Stimulated activated CD4-positive, alpha-beta T cell treated with anti-CD3 and anti-CD28 coated beads, Interleukin-1b, Interleukin-23, amount 100 ng/mL, for 24 hours (primary cell): ENCODE measurements around the gene TENM3.

Experiments used
- DNase-seq, 4 experiments: peaks; one replicate each; pipeline ENCODE4 v3.0.0-alpha.2; 2020; ENCODE audit warnings: low read depth in 4 of 4, low spot score in 1 of 4

The TENM3 gene

DNA sequence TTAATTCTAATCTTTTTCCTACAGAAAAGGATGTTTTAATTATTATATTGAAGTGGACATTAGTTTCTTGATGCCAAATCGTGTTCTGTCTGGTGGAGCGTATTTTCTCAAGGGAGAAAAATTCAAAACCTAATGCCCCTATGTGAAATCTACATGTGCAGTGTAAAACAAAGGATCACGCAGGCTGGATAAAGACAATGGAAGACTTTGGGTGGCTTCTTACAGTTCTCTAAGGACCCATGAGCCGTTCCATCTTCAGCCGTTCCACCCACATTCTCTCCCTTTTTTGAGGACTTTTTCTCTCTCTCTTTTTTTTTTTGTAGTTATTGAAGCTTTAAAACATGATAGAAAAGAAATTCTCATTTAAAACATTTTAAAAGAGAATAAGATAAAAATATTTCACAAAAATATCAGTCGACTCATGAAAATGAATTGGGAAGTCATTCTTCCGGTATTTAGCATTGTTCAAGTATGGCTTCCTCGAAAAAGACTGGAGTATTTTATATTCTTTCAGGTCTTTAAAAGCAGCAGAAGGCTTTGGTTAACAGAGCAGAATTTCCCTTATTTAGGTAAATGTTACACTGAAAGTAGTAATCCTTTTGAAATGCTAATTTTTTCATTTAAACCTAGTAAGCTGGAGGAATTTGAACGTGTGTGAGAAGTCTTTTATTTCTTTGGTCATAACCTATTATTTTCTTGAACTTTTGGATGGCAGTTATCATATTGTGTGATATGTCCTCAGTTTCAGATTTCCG lies 11.0 kb downstream of the TENM3 start:
- DNase-seq: no peak

DNA sequence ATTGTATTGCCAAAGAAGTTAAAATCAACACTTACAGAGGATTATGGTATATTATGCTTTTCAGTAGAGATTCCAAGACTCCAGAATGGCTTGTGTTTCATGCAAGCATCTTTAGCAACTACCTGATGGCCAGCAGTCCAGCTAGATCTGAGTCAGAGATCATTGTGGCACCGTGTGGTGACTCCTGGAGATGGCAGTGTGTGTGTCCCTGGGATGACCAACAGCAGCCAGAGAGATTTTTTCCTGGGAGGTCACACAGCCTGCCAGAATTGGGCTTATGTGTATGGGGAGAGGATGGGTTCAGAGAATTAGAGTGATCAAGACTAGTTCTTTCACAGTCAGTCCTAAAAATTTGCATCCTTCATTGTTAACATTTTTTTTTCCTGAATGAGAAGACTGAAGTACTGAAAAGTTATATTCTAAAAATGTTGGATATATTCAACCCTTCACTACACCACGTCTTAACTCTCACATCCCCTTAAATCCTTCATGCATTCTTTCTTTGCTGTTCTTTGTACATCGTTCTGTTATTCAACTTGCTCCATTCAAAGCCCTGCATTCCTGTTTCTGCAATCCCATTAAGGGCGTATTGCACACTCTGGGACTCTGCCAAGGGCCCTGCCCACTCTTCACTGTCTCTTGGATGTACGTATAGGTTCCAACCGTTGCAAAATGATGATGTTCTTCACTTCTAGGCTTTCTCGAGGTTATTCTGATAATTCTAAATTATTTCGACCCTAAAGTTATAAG lies 12.4 kb downstream of the TENM3 start:
- DNase-seq: no peak

GRCh38 chr4:182257016-182257415 lies 13.8 kb downstream of the TENM3 start:
- DNase-seq: no peak

- no peak for DNase-seq
Measured at GRCh38 chr4:182257503-182257902, 14.3 kb downstream of the TENM3 start.

GRCh38 chr4:182258441-182259000 lies 15.3 kb downstream of the TENM3 start:
- no peak for DNase-seq

DNA sequence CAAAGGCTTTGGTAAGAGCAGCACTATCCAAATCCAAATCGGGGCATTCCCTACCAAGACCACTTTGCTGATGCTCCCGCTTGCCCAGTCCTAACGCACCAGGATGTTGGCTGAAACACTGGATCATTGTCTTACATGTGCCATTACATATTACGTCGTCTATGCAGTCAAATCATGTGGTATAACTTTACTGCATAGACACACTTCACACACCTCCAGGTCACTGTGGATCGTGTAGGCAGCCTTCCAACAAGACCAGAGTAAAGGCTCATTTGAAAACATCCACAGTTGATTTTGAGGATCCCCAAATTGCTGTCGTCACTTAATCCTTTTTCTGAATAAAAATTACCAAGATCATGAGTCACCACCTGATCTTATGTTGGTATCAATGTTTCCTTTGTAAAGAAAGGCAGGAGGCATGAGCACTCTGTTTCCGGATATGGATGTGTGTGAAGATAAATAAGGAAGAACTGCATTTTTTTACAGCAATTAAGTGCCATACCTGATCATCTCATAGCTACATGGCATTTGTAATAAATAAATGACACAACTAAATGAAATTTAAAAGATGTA lies 18.5 kb downstream of the TENM3 start:
- no peak for DNase-seq

DNA sequence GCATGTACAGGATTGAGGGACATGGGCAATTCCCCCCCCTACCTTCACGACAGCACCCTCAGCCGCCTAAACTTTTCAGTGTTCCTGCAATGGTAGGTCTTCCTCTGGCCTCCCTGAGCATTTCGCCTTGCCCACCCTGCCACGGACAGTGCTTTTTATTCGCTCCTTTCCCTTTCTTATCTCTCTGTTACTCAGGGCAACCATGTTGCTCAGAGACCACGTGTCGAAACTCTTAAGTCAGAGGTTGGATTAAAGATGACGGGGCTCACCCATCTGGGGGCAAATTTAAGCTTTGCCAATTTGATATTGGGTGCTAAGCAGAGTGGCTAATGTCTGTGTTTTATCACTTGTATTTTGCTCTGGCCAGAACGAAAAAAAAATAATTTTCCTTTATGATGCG lies 20.4 kb downstream of the TENM3 start:
- DNase-seq: no peak

DNA sequence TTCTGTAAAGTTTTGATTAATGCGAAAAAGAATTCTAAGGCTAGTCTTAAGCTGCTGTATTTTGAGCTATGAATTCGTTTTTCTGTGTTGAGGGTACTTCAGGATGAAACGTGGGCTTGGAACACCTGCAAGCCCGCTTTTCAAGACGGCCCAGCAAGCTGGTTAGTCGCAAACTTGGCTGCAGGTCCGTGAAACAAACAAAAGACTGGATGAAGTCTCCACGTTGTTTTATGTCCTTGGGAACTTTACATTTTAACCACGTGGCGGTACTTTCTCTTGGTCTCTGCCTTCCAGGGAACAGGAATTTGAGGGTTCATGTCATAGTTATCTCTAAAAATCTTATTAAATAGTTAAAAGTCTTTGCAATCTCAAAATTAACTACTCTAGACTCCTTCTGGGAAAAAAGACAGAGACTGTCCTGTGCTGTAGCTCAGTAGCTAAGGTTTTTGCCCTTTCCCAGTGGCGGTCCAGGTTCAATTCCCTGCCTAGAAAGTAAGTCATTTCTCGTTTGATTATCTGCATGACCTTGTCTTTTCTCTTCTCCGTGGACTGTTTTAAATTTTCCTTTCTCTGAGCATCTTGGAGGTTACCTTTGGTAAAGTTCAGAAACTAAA lies 21.0 kb downstream of the TENM3 start:
- DNase-seq: no peak

DNA sequence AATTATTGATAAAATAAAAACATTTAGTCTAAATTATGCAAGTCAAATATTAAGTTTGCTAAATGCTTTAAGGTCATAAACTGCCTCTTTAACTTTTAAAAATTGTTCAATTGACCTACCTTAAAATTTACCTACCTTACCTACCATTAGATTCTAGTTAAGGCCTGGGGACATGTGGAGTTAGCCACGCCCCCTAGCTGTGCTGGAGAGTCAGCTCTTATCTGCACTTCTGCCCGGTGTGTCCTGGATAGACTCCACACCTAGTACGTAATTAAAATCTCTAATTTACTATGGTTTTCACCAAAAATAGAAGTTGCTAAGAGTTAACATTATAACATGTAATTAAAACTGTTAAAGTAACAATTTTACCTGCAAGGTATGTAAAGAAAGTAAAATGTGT lies 22.7 kb downstream of the TENM3 start:
- DNase-seq: no peak

DNA sequence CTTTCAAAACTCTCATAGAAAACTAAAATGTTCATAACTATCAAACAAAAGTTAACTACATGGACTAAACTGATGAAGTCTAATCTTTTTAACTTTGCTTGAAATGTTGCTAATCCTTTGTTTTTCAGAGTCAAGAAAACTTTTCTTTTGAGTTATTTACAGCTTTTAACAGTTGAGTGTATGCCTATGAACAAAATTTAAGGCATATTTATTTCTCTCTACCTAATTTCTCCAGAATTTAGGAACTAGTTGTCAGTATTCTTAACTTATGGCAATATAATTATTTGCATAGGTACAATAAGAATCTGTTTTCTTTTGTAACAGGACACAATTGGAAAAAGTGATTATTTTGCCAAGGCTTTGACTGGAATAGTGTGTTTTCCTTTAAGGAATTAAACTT lies 23.8 kb downstream of the TENM3 start:
- DNase-seq: no peak

- DNase-seq: no peak
Measured at GRCh38 chr4:182268966-182269365, 25.8 kb downstream of the TENM3 start.

- no peak for DNase-seq
Measured at GRCh38 chr4:182271731-182272130, 28.5 kb downstream of the TENM3 start.

DNA sequence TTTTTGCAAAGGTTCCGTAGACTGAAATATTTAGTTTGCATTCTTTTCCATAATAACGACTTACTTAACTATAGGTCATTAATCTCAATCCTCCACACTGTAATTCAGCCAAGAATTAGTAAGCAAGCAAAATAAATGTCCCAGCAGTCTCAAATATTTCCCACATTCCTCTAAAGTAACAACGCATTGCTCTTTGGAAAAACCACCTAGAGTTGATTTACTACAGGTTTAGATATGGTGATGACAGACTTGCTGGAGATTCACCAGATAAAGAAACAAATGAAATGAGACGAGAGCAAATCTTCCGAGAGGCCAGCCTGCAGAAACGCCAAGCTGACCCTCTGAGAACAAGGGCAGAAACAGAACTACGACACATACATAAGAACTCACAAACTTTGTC lies 28.9 kb downstream of the TENM3 start:
- DNase-seq: no peak

- DNase-seq: no peak
Measured at GRCh38 chr4:182273191-182273935, 30.2 kb downstream of the TENM3 start.

DNA sequence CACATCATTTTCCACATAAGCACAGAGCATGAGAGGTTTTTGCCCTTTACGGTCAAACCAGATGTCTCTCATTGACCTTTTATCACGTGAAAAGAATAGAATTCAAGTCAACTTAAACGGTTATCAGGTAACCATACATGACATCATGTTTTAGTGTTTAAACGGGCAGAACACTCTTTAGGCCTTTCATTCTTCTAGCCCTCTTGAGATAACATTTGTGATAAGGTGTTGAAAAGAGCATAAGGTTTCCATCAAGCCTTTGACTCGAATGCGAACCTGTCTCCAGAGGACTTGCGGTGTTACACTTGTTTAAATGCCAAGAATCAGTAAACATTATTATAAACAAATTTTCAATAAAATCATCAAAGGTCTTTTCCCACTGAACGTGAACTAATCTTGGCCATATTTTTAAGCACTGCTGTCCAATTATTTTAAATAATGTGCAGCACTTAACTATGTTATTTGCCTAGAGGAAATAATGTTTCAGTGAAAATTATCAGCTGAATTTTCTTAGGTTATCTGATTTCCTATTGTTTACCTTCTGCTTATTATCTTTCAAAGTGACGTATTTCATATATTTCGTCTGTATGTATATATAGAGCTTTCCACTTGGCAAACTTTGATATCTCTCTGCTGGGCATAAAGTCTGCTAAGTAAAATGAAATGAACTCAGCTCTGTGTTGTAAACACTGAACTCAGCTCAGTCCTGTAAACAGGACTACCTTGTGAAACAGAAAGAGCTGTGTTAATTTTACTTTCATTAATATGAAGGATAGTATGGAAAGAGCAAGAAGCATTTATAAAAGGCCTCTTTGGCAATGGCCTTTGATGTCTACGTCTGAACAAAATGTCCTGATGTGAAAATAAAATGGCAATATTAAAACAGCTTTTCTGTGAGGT lies 33.3 kb downstream of the TENM3 start:
- no peak for DNase-seq

DNA sequence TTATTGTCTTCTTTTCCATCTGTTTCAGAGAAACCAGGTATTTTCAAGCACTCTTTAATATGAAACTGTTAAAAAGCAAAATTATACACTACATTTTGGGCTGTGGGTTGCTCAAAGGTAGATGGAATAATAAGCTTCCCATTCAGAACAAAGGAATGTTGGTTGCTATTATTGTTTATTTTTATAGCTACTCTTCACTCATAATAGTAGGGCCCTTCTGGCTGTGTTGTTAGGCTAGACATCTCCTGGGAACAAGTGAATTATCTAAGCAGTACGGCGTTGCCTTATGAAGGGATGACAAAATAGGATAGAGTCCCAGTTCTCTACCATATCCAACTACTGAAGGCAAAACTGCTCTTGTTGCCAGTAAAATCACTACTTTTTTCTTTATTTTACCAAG lies 34.2 kb downstream of the TENM3 start:
- DNase-seq: no peak

DNA sequence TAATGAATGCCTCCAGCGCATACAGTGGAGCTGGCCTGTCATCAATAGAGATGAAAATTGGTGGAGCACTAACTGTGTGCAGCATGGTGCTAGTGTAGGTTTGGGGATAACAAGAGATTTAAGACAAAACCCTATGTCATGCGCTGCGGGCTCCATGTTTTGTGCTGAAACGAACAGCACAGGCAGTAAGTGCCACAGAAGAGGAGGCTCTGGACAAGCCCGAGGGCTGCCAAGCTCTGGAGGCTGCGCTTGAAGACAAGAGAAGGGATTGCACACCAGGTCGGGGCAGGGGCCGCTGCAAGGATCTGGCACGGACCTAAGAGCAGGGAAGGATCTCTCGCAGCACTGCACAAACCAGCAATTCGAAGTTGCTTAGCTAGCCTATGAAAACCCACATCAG lies 35.5 kb downstream of the TENM3 start:
- no peak for DNase-seq

- DNase-seq: no peak
Measured at GRCh38 chr4:182280436-182281111, 37.4 kb downstream of the TENM3 start.

DNA sequence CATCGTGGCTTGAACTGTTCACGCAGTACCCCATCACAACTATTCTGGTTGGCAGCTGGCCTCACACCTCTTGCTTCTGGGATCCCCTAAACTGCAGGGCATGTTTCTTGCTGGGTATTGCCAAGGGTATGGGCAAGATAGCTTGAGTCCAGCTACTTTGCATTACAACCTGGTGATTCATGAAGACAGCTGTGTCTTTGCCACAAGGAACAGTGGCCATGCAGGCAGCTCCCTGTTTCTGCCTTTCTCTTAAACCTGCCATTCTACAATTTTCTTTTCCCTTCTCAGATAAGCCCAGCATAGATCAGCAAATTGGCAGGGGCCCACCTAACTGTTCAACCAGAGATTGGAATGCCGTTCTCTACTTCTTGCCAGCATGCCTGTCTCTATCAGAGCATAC lies 42.8 kb downstream of the TENM3 start:
- no peak for DNase-seq
